GM21737 (cell line): Measurements from ENCODE around the gene SUSD2.

Source experiments
- ATAC-seq: cut with Tn5 transposase; IDR thresholded peaks from one replicate; pipeline ENCODE4 v1.9.1; 2021; ENCODE audit warnings: mild to moderate bottlenecking, moderate library complexity; ENCODE audit not compliant: unreplicated experiment

Gene SUSD2

GRCh38 chr22:24148266-24149197 is 32.8 kb upstream of the SUSD2 start:
- no peak for ATAC-seq

- no peak for ATAC-seq
These were observed 32.1 kb upstream of the SUSD2 start for GRCh38 chr22:24149198-24149590.

- no peak for ATAC-seq
These were observed 27.9 kb upstream of the SUSD2 start for GRCh38 chr22:24153353-24153752.

DNA sequence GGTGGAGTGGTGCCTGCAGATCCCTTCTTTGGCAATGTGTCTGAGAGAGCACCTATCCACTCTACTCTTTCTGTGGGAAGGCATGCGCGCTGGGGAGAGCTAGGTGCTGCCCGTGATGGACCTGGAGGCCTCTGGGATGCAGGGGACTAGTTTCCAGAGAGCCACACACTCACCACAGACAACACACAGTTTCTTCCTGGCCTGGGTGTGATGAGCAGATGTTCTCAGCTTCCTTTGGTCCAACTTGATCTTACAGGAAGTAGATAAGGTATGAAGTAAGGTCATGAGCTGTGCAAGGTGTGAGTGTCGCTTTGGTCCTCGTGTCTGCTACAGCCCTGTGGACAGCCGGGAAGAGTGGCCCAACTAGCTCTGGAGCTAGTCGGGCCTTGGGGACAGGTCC is 27.3 kb upstream of the SUSD2 start:
- ATAC-seq, result no peak

DNA sequence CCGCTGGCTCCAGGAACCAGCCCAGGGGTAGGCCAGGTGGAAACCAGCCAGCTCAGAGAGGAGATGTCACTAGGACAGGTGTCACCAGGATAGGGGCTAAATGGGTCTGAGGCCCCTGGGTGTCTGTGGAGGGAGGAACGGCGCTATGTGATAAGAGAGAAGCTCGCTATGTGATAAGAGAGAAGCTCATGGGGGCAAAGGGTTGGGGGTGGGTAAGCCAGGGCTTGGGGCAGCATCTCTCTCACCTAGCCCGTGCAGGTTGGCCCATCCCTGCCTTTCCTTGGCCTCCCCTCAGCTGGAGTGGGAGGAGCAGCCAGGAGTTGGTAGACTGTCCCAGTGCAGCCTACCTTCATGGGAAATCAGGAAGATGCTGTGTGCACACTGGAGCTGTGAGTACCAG is 26.5 kb upstream of the SUSD2 start:
- ATAC-seq, result no peak

DNA sequence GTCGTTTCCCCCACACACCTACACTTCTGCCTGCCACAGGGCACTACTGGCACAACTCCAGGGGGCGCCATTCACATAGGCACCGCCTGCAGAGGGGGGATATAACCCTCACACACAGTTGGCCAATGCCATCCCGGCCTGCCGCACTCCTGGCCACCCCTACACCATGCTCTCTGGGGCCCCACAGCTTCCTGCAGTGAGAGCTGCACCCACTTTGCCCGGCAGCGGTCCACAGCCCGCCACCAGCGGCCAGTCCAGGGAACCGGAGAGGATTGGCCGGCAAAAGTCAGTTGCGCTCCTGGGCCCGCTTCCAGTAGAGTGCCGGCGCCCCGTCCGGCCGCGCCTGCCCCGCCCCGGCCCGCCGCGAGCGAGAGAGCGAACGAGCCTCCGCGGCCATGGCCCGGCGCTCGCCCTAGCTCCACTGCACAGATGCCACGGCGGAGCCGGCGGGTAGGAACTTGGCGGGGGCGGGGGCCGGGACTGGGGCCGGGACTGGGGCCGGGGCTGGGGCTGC is 25.6 kb upstream of the SUSD2 start:
- ATAC-seq, result peak; percentile 33

GRCh38 chr22:24156141-24156912 is 25.0 kb upstream of the SUSD2 start:
- ATAC-seq, result peak; percentile 30

DNA sequence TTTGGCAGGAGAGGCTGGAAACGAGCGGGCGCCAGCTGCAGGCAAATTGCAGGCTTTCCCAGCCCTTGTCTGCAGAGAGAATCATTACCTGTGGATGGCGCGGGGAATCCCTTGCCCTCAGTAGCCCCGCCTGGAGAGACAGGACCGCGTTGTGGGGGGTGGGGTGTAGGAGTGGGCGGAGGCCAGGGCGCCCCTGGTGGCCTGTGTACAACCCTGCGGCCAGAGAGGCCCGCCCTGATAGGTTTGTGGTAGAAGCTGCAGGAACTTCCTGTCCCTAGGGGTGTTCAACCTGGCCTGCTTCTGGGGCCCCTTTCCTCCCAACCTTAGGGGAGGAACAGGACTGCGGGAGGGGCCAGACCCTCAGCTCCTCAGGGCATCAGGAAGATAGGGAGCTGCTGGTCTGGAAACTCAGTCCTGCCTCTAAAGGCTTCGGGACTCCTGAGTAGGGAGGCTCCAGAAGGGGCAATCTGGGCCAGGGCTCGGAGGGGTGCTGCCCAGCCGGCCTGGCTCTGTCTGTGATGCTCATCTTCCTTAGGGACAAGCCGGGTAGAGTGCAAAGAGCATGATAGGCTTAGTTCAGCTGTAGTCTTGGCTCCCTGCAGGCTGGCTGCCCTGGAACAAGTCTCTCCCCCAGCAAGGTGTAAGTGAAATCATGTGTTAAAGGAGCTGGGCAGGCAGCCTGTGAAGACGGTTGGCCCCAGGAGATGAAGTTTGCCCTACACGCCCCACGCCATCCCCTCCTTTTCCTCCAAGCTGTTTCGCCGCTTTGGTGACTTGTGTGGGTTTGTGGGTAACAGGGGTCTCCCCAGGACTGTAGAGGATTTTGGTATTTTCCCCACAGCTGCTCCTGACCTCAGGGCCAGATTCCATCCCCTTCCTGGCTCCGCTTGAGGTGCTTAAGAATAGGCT is 24.1 kb upstream of the SUSD2 start:
- peak; percentile 59 for ATAC-seq

DNA sequence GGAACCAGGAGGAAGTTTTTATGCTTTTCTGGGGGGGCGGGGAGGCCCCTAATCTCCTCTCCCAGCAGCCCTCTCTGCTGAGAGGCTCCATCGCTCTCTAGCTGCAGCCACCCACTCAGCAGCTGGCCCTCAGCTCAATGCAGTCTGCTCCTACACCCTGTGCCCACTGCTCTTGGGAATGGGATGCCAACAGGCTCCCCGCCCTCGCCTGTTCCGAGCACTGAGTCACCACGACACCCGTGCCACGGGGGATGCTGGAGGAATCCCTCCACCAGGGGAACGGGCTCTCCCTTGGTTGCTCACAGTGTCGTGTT is 23.5 kb upstream of the SUSD2 start:
- ATAC-seq, result no peak

- ATAC-seq, result no peak
These were observed 21.6 kb upstream of the SUSD2 start for GRCh38 chr22:24159650-24160049.

GRCh38 chr22:24160546-24160945 is 20.7 kb upstream of the SUSD2 start:
- no peak for ATAC-seq

DNA sequence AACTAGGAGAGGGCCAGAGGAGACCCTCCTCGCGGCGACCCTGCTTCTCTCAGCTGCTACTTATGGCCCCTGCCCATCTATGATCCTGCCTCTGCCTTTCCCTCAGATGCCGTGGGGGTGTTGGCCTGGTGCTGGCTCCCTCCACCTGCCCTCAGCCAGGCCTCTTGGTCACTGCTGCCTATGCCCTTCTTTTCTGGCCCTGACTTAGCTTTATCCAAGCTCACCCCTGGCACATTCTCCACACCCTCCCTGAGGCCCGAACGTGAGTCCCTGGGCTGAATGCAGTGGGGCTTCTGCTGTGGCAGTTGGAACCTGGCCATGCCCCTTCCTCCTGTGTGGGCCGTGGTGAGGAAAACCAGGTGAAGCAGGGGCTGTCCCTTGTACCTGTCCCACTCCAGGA is 19.8 kb upstream of the SUSD2 start:
- no peak for ATAC-seq

GRCh38 chr22:24161909-24162308 is 19.4 kb upstream of the SUSD2 start:
- ATAC-seq, result no peak

DNA sequence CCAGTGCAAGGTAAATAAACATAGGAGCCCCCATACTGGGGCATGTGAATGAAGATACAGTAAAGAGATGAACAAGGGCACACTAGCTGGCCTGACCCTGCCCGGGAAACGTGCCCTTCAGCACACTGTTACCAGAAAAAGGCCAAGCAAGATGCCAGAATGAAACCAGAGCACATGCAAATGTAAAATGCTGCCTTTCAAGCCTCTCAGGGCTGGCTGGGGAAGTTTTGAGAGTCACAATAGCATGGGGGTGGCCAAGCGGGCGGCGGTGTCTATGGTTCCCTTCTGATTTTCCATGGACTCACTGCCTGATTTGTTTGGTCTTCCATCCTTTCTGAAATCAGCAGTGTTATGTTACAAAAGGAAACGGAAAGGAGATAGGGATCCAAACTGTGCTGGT is 18.9 kb upstream of the SUSD2 start:
- ATAC-seq, result no peak

GRCh38 chr22:24164243-24164642 is 17.0 kb upstream of the SUSD2 start:
- ATAC-seq, result no peak

DNA sequence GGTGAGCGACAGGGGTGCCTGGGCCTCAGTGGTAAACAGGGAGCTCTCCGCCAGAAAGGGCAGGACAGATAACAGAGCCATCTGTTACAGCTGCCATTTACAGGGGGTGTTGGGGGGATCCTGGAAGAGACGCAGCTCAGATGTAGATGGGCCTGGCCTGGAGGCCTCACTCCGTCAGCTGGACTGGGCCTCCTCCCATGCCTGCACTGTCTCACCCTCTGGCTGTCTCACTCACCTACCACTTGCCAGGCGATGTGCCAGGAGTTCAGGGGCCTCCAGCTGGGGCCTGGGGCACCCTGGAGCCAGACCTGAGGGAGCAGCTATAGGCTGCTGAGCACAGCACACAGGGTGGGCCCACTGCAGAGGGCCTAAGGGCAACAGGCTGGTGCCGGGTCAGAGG is 16.3 kb upstream of the SUSD2 start:
- ATAC-seq, result no peak

DNA sequence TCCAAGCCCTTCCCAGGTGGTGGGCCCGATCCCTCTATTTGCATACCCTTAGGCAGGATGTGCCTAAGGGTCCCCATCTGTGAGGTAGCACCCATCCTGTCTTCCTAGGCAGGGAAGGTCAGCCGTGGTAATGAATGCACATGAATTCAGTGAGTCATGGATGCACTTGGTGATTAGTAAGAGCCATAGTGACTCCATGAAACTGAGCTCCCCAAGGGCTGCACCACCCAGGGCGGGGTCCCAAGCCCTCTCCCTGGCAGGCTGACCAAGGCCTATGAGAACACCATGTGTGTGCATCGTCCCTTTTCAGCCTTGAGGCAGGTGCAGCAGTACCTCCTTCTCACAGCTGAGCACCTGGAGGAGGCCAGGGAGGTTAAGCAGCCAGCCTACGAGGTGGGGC is 15.6 kb upstream of the SUSD2 start:
- ATAC-seq, result no peak

DNA sequence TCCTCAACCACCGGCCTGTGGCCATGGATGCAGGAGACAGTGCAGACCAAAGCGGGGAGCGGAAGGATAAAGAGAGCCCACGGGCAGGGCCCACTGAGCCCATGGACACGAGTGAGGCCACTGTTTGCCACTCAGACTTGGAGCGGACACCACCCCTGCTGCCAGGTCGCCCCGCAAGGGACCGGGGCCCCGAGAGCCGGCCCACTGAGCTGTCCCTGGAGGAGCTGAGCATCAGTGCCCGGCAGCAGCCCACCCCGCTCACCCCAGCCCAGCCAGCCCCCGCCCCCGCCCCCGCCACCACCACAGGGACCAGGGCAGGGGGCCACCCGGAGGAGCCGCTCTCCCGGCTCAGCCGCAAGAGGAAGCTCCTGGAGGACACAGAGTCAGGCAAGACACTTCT is 14.5 kb upstream of the SUSD2 start:
- no peak for ATAC-seq

DNA sequence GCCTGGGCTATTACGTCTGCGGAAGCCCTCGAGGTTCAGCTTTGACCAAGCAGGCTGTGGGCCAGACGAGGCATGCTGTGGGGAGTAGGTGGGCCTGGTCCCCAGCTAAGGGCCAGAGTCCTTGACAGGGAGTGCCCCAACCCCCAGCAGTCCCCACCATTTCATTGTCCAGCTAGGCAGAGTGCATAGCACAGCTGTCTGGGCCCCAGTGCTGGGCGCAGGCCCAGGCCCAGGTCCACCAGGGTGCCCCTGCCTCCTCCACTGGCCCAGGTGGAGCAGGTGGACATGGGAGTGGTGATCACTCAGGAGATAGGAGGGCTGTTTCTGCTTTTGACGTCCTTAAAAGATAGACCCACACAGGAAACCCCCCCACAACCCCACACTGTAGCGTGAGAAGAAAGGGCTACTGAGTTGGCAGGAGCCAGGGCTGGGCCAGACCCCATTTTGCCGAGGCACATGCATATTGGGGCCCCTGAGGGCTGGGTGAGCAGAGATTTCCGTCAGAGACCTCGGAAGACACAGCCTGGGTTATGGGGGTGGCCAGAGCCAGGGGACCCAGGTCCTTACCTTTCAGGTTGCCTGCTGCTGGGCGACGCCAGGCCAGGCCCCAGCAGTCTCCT is 11.7 kb upstream of the SUSD2 start:
- ATAC-seq, result no peak

DNA sequence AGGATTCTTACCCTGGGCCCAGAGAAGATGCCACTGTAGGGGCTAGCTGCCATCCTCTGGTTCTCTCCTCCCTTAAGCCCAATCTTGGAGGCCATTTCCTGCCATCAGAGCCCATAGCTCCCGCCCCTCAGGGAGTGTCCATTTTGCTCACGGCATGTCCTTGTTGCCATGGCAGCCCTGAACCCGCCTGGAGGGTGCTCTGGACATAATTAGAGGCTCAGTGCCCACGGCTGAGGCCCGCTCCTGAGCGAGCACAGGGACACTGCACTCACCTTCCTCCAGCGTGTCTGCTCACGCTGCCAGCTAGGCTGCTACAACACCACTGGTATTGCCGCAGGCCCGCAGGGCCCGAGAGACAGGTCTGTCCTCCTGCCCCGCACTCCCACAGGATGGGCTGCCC is 11.1 kb upstream of the SUSD2 start:
- no peak for ATAC-seq

GRCh38 chr22:24170632-24171031 is 10.7 kb upstream of the SUSD2 start:
- ATAC-seq, result no peak
